Lower lobe of right lung (tissue), 2 donors: ENCODE measurements around the gene TXK. TPM values are rescaled to one million over a fixed set of nuclear protein-coding genes. Genes with fewer than 3 reads are reported as not detected.
A peak's percentile ranks its signal among the peaks of the same experiment; 100 is the strongest.

Experiments
- ATAC-seq, 2 donors: fragments of 200-7000 bp; cut with Tn5 transposase; one replicate each; pipeline ENCODE4 v1.9.1; 2020 to 2022; ENCODE audit warnings: mild to moderate bottlenecking in 2 of 2, moderate library complexity in 2 of 2
- DNase-seq: peaks from one replicate; pipeline ENCODE4 v3.0.0-alpha.2; 2020
- H3K27ac ChIP-seq: fragments of 200-600 bp; one replicate; pipeline ENCODE4 v1.8.0; 2022
- H3K27me3 ChIP-seq: fragments of 200-600 bp; one replicate; pipeline ENCODE4 v1.8.0; 2022; ENCODE audit warnings: low read depth
- H3K36me3 ChIP-seq: fragments of 200-600 bp; one replicate; pipeline ENCODE4 v1.8.0; 2022; ENCODE audit warnings: mild to moderate bottlenecking
- H3K4me1 ChIP-seq: fragments of 200-600 bp; one replicate; pipeline ENCODE4 v1.8.0; 2022
- H3K4me3 ChIP-seq: fragments of 200-600 bp; one replicate; pipeline ENCODE4 v1.8.0; 2022; ENCODE audit warnings: mild to moderate bottlenecking
- H3K9me3 ChIP-seq: fragments of 200-600 bp; one replicate; pipeline ENCODE4 v1.8.0; 2022
- intact Hi-C: fragments of 100-400 bp; cut with DNase I; formaldehyde crosslinking; loops from one replicate; pipeline ENCODE4 v1.11.0; 2022
- total RNA-seq: library from RNA; stranded (reverse); fragmentation: NEBNext Ultra II Directional; extraction: Animal tissue kit (Norgen Biotek cat#: 25700); gene quantifications from one replicate; pipeline ENCODE4 v1.2.1, GENCODE V29; 2021
- TF ChIP-seq, protein P1 (sequence below): fragments of 200-600 bp; IDR thresholded peaks from one replicate; pipeline ENCODE4 v1.8.0; 2022; ENCODE audit warnings: antibody characterized with exemption, mild to moderate bottlenecking
- donor health status: DM: no; HTN: yes; CAD: no; lungs with severe emphysema.

Gene TXK
- total RNA-seq, 1 donor from 2014 or later, result 7.5 TPM

DNA sequence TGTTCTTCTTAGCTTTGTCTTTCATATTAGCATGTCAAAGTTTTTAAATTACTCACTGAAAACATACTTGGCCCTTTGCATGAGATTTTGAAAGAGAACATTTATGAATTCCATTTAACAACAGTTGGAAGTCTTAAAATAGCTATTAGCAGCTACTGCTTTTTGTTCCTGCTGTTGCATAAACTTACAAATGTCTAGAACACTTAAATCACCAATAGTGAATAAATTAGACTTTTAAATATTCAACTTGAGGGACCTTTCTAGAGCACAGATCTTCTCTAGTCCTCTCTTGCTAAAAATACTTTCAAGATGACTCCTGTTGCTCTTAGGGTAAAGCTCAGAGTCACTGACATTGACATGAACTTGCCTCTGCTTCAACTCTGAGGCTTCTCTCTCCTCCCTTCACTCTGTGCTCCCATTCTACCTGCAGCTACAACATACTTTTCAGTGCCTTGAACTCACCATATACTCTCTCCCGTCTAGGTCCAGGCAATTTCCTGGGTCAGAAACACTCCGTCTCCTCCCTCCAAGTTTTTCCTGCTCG lies 15.8 kb upstream of the TXK start:
- no peaks in the 10 kb centered on the region for H3K27me3 ChIP-seq
- TF ChIP-seq, protein P1, sequence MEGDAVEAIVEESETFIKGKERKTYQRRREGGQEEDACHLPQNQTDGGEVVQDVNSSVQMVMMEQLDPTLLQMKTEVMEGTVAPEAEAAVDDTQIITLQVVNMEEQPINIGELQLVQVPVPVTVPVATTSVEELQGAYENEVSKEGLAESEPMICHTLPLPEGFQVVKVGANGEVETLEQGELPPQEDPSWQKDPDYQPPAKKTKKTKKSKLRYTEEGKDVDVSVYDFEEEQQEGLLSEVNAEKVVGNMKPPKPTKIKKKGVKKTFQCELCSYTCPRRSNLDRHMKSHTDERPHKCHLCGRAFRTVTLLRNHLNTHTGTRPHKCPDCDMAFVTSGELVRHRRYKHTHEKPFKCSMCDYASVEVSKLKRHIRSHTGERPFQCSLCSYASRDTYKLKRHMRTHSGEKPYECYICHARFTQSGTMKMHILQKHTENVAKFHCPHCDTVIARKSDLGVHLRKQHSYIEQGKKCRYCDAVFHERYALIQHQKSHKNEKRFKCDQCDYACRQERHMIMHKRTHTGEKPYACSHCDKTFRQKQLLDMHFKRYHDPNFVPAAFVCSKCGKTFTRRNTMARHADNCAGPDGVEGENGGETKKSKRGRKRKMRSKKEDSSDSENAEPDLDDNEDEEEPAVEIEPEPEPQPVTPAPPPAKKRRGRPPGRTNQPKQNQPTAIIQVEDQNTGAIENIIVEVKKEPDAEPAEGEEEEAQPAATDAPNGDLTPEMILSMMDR, result no peak
- H3K36me3 ChIP-seq, result peaks cover 15% of the 10 kb centered on the region
- no peaks in the 10 kb centered on the region for H3K4me1 ChIP-seq
- H3K27ac ChIP-seq, result no peak overlapping the region
- no peak overlapping the region for H3K4me3 ChIP-seq
- peaks cover 9% of the 10 kb centered on the region for H3K9me3 ChIP-seq
- ATAC-seq (no peak), DNase-seq (no peak)
- intact Hi-C loops, result no loop called here

DNA sequence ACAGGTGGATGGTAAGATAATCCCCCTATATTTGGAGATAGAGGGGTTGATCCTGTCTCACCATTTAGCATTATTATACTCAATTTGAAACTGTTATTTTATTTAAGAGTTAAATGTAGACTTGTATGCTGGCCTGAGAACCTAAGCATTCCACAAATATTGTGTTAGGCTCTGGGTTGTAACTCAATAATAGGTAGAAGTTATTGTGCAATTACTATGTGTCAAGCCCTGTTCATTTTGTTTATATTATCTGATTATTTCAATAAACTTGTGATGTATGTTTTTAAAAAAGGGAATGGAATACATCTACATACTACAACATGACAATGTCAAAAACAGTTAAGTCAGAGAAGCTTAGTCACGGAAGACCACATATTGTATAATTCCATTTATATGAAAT lies 13.6 kb upstream of the TXK start:
- ATAC-seq (no peak), DNase-seq (no peak)
- intact Hi-C loops, result no loop called here
- no peaks in the 10 kb centered on the region for H3K9me3 ChIP-seq
- TF ChIP-seq, protein P1, result no peak
- peaks cover 29% of the 10 kb centered on the region for H3K36me3 ChIP-seq
- no peak overlapping the region for H3K27ac ChIP-seq
- no peaks in the 10 kb centered on the region for H3K27me3 ChIP-seq
- no peaks in the 10 kb centered on the region for H3K4me1 ChIP-seq
- H3K4me3 ChIP-seq, result no peak overlapping the region

DNA sequence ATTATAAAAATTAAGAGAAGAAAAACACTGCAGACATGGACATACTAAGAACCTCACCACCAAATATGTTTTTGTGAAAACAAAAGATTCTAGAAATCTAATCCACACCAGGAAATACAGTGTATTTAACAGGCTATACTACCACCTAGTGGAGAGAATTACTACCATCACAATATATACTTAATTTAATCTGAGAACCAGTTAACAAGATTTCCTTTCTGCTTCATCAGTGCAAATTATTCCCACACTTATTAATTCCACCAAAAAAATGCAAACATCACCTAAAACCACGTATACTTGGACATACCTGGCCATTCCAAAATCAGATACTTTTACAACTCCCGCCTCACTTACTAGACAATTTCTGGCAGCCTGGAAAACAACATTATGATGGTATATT lies 7.0 kb upstream of the TXK start:
- H3K27ac ChIP-seq, result no peak overlapping the region
- peak; percentile 54 to 78 for ATAC-seq
- no peaks in the 10 kb centered on the region for H3K4me1 ChIP-seq
- intact Hi-C loops, result no loop called here
- no peak overlapping the region for H3K4me3 ChIP-seq
- no peaks in the 10 kb centered on the region for H3K27me3 ChIP-seq
- H3K9me3 ChIP-seq, result no peaks in the 10 kb centered on the region
- TF ChIP-seq, protein P1, result peak; percentile 60
- DNase-seq, result no peak
- H3K36me3 ChIP-seq, result peaks cover 39% of the 10 kb centered on the region

DNA sequence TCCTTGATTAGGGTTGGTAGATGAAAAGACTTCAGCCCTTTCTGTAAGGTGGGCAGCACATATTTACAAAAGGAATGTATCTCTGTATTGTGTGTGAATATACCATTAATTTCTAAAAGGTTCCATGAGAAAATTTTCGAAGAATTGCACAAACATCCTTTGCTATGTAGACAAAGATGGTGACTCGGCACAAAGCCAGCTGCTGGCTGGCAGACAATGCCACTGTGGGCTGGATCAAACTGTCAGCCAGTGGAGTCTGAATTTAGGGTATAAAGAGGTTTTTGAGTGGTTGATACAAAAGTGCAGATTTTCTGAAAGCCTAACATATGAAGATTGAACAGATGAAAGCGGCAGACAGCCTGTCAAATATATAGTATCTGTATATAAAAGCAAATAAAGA lies 5.6 kb upstream of the TXK start:
- Histone ChIP-seq H3K27ac (no peak overlapping the region), H3K36me3 (peaks cover 38% of the 10 kb centered on the region), H3K9me3 (no peaks in the 10 kb centered on the region), H3K4me1 (no peaks in the 10 kb centered on the region), H3K4me3 (no peak overlapping the region), H3K27me3 (no peaks in the 10 kb centered on the region)
- DNase-seq (no peak), ATAC-seq (no peak)
- intact Hi-C loops, result no loop called here
- TF ChIP-seq, protein P1, result no peak

DNA sequence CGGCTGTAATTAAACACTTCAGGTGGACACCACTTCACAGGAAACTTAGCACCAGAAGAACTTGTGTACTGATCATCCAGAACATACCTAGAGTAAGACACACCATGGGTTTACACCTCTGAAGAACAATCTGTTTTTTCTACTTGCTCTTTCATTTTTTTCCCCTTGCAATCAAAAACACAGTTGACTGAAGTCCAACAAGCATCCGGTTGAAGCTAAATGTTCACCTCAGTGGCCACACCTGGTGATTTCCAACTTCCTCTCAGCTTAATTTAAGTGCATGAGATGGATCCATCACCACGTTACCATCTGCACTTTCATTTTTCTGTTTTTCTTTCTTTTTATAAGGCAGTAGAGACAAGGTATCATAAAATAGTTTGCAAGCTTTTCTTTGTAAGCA lies 4.9 kb upstream of the TXK start:
- Histone ChIP-seq H3K36me3 (peaks cover 32% of the 10 kb centered on the region), H3K27me3 (no peaks in the 10 kb centered on the region), H3K9me3 (no peaks in the 10 kb centered on the region), H3K4me1 (no peaks in the 10 kb centered on the region), H3K4me3 (no peak overlapping the region), H3K27ac (no peak overlapping the region)
- DNase-seq (no peak), ATAC-seq (no peak)
- TF ChIP-seq, protein P1, result no peak
- intact Hi-C loops, result no loop called here

DNA sequence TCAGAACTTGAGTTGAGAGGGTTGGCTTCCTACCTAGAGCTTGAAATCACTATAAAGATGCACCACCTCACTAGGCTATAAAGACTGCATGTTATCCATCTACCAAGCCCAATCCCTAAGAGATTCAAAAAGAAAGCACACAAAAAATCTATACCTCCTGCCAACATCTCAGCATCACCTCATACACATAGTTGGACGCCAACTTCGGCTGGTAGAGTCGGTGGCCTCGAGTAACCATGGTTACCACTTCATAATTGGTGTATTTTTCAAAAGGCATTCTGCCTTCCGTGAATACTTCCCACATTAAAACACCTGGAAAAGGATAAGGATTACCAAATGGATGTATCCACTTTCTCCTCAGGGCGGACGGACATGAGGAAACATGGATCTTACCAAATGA lies 4.5 kb upstream of the TXK start:
- Histone ChIP-seq H3K4me1 (no peaks in the 10 kb centered on the region), H3K9me3 (no peaks in the 10 kb centered on the region), H3K36me3 (peaks cover 28% of the 10 kb centered on the region), H3K27me3 (no peaks in the 10 kb centered on the region), H3K4me3 (no peak overlapping the region), H3K27ac (no peak overlapping the region)
- intact Hi-C loops, result no loop called here
- TF ChIP-seq, protein P1, result no peak
- DNase-seq (no peak), ATAC-seq (no peak)
